ENCODE data around the gene NTN3. TPM values are rescaled to one million over a fixed set of nuclear protein-coding genes. Genes with fewer than 3 reads are reported as not detected.

Gene NTN3
- polyA plus RNA-seq, 1 of the 3 experiments (the other 2 are of a cell fraction), result 0.28 TPM

GRCh38 chr16:2449118-2449517, 22.0 kb upstream of the NTN3 start:
- H4K20me1 ChIP-seq (ENCODE audit: insufficient read depth), result no peaks in the 10 kb centered on the region
- H3K9me2 ChIP-seq, result no peaks in the 10 kb centered on the region
- H3K9ac ChIP-seq, result no peak overlapping the region
- no peaks in the 10 kb centered on the region for H3K4me1 ChIP-seq (ENCODE audit: control insufficient read depth in 1 of 2, insufficient read depth in 2 of 2, low read depth in 1 of 2, low read length in 1 of 2)
- DNase-seq, result no peak
- H3K36me3 ChIP-seq (replicated peaks in 1 of 2; ENCODE audit: control insufficient read depth in 1 of 2, insufficient read depth in 2 of 2, low read length in 1 of 2), result peaks cover 11 to 43% of the 10 kb centered on the region in 2 experiments
- H3K79me2 ChIP-seq (ENCODE audit: insufficient read depth), result peaks cover 12% of the 10 kb centered on the region; the same call in 1 of the 2 replicates
- H3F3A ChIP-seq (replicated peaks; ENCODE audit: insufficient read depth), result peaks cover 8% of the 10 kb centered on the region
- CTCF ChIA-PET, result interaction anchor here (1.2 kb wide), 1 partner anchor 109 kb away, joined by 3 read pairs; the partner anchor contains the start of gene ABCA3
- H3K27ac ChIP-seq (ENCODE audit: low read depth in 2 of 2, low read length in 1 of 2), result no peak overlapping the region
- no peak overlapping the region for H3K4me2 ChIP-seq
- no peak overlapping the region for H2AFZ ChIP-seq (ENCODE audit: low read depth)
- H3K9me3 ChIP-seq, result no peaks in the 10 kb centered on the region
- no peak overlapping the region for H3K4me3 ChIP-seq (ENCODE audit: low read depth in 2 of 2, low read length in 1 of 2)
- POLR2A ChIA-PET, result no interaction called here
- H3K27me3 ChIP-seq (ENCODE audit: insufficient read depth), result no peaks in the 10 kb centered on the region
- 96% methylated on average over 24 of the region's 25 CpGs for WGBS (ENCODE audit: low lambda C conversion rate)
- TF ChIP-seq EP300 (IDR thresholded peaks at IDR 0.05; ENCODE audit: borderline replicate concordance in 1 of 2, low read depth in 1 of 2, low read length in 1 of 2), result no peak
- TF ChIP-seq YY1 (IDR thresholded peaks at IDR 0.05; ENCODE audit: low read depth), result no peak
- TF ChIP-seq FOXM1 (IDR thresholded peaks at IDR 0.05; ENCODE audit: low read depth), result no peak
- TF ChIP-seq CHD2 (IDR thresholded peaks at IDR 0.05; ENCODE audit: low read length, partially characterized antibody), result no peak
- TF ChIP-seq ELF1 (IDR thresholded peaks at IDR 0.05), result no peak
- TF ChIP-seq ZBTB33 (IDR thresholded peaks at IDR 0.05; ENCODE audit: borderline replicate concordance, low read depth), result no peak
- TF ChIP-seq CTCF (IDR thresholded peaks at IDR 0.05), result no peak

- Histone ChIP-seq H3K9me2 (no peaks in the 10 kb centered on the region), H3K4me3 (ENCODE audit: low read depth in 2 of 2, low read length in 1 of 2) (no peak overlapping the region), H2AFZ (ENCODE audit: low read depth) (no peak overlapping the region), H3K4me2 (no peak overlapping the region), H3K27ac (ENCODE audit: low read depth in 2 of 2, low read length in 1 of 2) (no peak overlapping the region), H3K9me3 (no peaks in the 10 kb centered on the region), H3K27me3 (ENCODE audit: insufficient read depth) (no peaks in the 10 kb centered on the region), H3K79me2 (ENCODE audit: insufficient read depth) (peaks cover 12% of the 10 kb centered on the region; the same call in 1 of the 2 replicates), H4K20me1 (ENCODE audit: insufficient read depth) (no peaks in the 10 kb centered on the region), H3K9ac (no peak overlapping the region), H3K36me3 (replicated peaks in 1 of 2; ENCODE audit: control insufficient read depth in 1 of 2, insufficient read depth in 2 of 2, low read length in 1 of 2) (peaks cover 11 to 39% of the 10 kb centered on the region in 2 experiments), H3K4me1 (ENCODE audit: control insufficient read depth in 1 of 2, insufficient read depth in 2 of 2, low read depth in 1 of 2, low read length in 1 of 2) (no peaks in the 10 kb centered on the region), H3F3A (replicated peaks; ENCODE audit: insufficient read depth) (peaks cover 8% of the 10 kb centered on the region)
- CTCF ChIA-PET, result interaction anchor here (0.6 to 1.5 kb wide), 4 partner anchors 51 to 182 kb away, joined by 3 to 9 read pairs (median 3); partner anchors contain the start of gene ABCA3
- DNase-seq, result no peak
- POLR2A ChIA-PET, result no interaction called here
- WGBS (ENCODE audit: low lambda C conversion rate), result 89% methylated on average over 8 of the region's 8 CpGs
- TF ChIP-seq CHD2 (IDR thresholded peaks at IDR 0.05; ENCODE audit: low read length, partially characterized antibody), result no peak
- TF ChIP-seq MEF2A (IDR thresholded peaks at IDR 0.05; ENCODE audit: borderline replicate concordance, low read depth), result no peak
- TF ChIP-seq EZH2phosphoT487 (IDR thresholded peaks at IDR 0.05; ENCODE audit: borderline replicate concordance, low read depth), result no peak
- TF ChIP-seq FOXM1 (IDR thresholded peaks at IDR 0.05; ENCODE audit: low read depth), result no peak
- TF ChIP-seq TAF1 (IDR thresholded peaks at IDR 0.05; ENCODE audit: borderline replicate concordance, low read depth, low read length), result no peak
- no peak for TF ChIP-seq RCOR1 (IDR thresholded peaks at IDR 0.05; ENCODE audit: low read length)
- no peak for TF ChIP-seq ZBTB33 (IDR thresholded peaks at IDR 0.05; ENCODE audit: borderline replicate concordance, low read depth)
- no peak for TF ChIP-seq FOSL2 (IDR thresholded peaks at IDR 0.05; ENCODE audit: borderline replicate concordance, low read depth)
- no peak for TF ChIP-seq NRF1 (IDR thresholded peaks at IDR 0.05; ENCODE audit: low read depth, low read length)
- TF ChIP-seq IRF3 (IDR thresholded peaks at IDR 0.05; ENCODE audit: low read depth, low read length), result no peak
- no peak for TF ChIP-seq USF2 (IDR thresholded peaks at IDR 0.05; ENCODE audit: borderline replicate concordance, low read depth, low read length)
- no peak for TF ChIP-seq USF1 (IDR thresholded peaks at IDR 0.05; ENCODE audit: borderline replicate concordance, low read depth)
- no peak for TF ChIP-seq TEAD4 (IDR thresholded peaks at IDR 0.05; ENCODE audit: borderline replicate concordance, insufficient read depth)
- TF ChIP-seq RFX5 (IDR thresholded peaks at IDR 0.05; ENCODE audit: low read length), result no peak
These were observed 20.6 kb upstream of the NTN3 start for GRCh38 chr16:2450535-2450934.
